ENCODE measurements around the gene WDR35. TPM values are rescaled to one million over a fixed set of nuclear protein-coding genes. Genes with fewer than 3 reads are reported as not detected.

The WDR35 gene
- total RNA-seq, 1 experiment from 2014 or later, result 6.6 TPM

GRCh38 chr2:19911808-19912509 is 77.9 kb downstream of the WDR35 start:
- BruUV-seq (replicated peaks), result TSS peak; percentile 99
- TF ChIP-seq EZH2phosphoT487 (IDR thresholded peaks at IDR 0.05; ENCODE audit: borderline replicate concordance, low read length) (no peak), CTCF (conservative IDR thresholded peaks at IDR 0.05; ENCODE audit: low read depth, low read length) (no peak), EZH2 (IDR thresholded peaks at IDR 0.05; ENCODE audit: low read length, unreplicated experiment) (no peak)

GRCh38 chr2:19902216-19902740 is 87.6 kb downstream of the WDR35 start:
- CTCF ChIA-PET, result interaction anchor here (0.6 kb wide), 1 partner anchor 108 kb away, joined by 3 read pairs; no protein-coding TSS in a partner anchor
- Histone ChIP-seq H3K9ac (ENCODE audit: low read length) (peak overlapping the region; percentile 96), H2AFZ (ENCODE audit: low read length) (peak overlapping the region; percentile 95), H3F3A (ENCODE audit: low read length, unreplicated experiment) (no peaks in the 10 kb centered on the region), H3K4me2 (ENCODE audit: low read length) (peak overlapping the region; percentile 98), H4K20me1 (ENCODE audit: low read length) (no peaks in the 10 kb centered on the region), H3K36me3 (ENCODE audit: low read depth, low read length) (no peaks in the 10 kb centered on the region), H3K4me1 (ENCODE audit: insufficient read depth, low read length) (peaks cover 28% of the 10 kb centered on the region), H3K4me3 (ENCODE audit: low read length) (peak overlapping the region; percentile 85), H3K9me3 (ENCODE audit: low read length) (no peaks in the 10 kb centered on the region), H3K27me3 (ENCODE audit: low read length) (no peaks in the 10 kb centered on the region), H3K79me2 (ENCODE audit: low read length) (peaks cover 42% of the 10 kb centered on the region), H3K9me2 (replicated peaks; ENCODE audit: low read length) (no peaks in the 10 kb centered on the region), H3K27ac (ENCODE audit: low read length) (peak overlapping the region; percentile 89)
- ATAC-seq (no peak), DNase-seq (no peak)
- BruUV-seq (replicated peaks), result no TSS peak
- POLR2A ChIA-PET (ENCODE audit: unreplicated experiment), result no interaction called here
- intact Hi-C loops (cut with micrococcal nuclease), result loop anchor here (1.0 to 5.0 kb wide), 3 partner anchors 31 to 195 kb away; no protein-coding TSS in a partner anchor
- no peak for TF ChIP-seq EZH2 (IDR thresholded peaks at IDR 0.05; ENCODE audit: low read length, unreplicated experiment)
- TF ChIP-seq CTCF (conservative IDR thresholded peaks at IDR 0.05; ENCODE audit: low read depth, low read length), result no peak
- no peak for TF ChIP-seq EZH2phosphoT487 (IDR thresholded peaks at IDR 0.05; ENCODE audit: borderline replicate concordance, low read length)

More at GRCh38 chr2:19911808-19912509, 77.9 kb downstream of the WDR35 start:
- Histone ChIP-seq H3K4me3 (ENCODE audit: low read length) (0 out of 2 replicates have a peak overlapping the region, but pooled peaks have one; percentile 6), H3K27me3 (ENCODE audit: low read length) (no peaks in the 10 kb centered on the region), H4K20me1 (ENCODE audit: low read length) (no peaks in the 10 kb centered on the region), H3K79me2 (ENCODE audit: low read length) (no peaks in the 10 kb centered on the region), H3K9me3 (ENCODE audit: low read length) (no peaks in the 10 kb centered on the region), H2AFZ (ENCODE audit: low read length) (no peak overlapping the region), H3K9me2 (replicated peaks; ENCODE audit: low read length) (no peaks in the 10 kb centered on the region), H3K9ac (ENCODE audit: low read length) (no peak overlapping the region), H3K4me1 (ENCODE audit: insufficient read depth, low read length) (peaks cover 32% of the 10 kb centered on the region), H3K4me2 (ENCODE audit: low read length) (peak overlapping the region; percentile 57), H3F3A (ENCODE audit: low read length, unreplicated experiment) (peaks cover 4% of the 10 kb centered on the region), H3K36me3 (ENCODE audit: low read depth, low read length) (0 out of 2 replicates have a peak, but pooled peaks cover 4% of the 10 kb centered on the region), H3K27ac (ENCODE audit: low read length) (peak overlapping the region; percentile 71)
- peak; percentile 97 for ATAC-seq
- DNase-seq, result peak; percentile 99
- intact Hi-C loops (cut with micrococcal nuclease), result loop anchor here (1.0 to 5.0 kb wide), 3 partner anchors 21 to 140 kb away; partner anchors contain the start of gene LAPTM4A
- POLR2A ChIA-PET (ENCODE audit: unreplicated experiment), result interaction anchor here (0.6 to 1.1 kb wide), 4 partner anchors 11 to 300 kb away, joined by 3 to 22 read pairs (median 3); no protein-coding TSS in a partner anchor
- CTCF ChIA-PET, result interaction anchor here (0.5 kb wide), 1 partner anchor 21 kb away, joined by 4 read pairs; no protein-coding TSS in a partner anchor
